Upper lobe of right lung (tissue), 1 donor: Measurements from ENCODE around the gene NUP210. TPM values are rescaled to one million over a fixed set of nuclear protein-coding genes. Genes with fewer than 3 reads are reported as not detected.

Source experiments
- ATAC-seq: fragments of 200-7000 bp; cut with Tn5 transposase; one replicate; pipeline ENCODE4 v1.9.1; 2020; ENCODE audit warnings: mild to moderate bottlenecking, moderate library complexity
- DNase-seq: peaks from one replicate; pipeline ENCODE4 v3.0.0-alpha.2; 2020
- H3K27ac ChIP-seq: fragments of 200-600 bp; one replicate; pipeline ENCODE4 v1.8.0; 2022
- H3K27me3 ChIP-seq: fragments of 200-600 bp; one replicate; pipeline ENCODE4 v1.8.0; 2022; ENCODE audit warnings: mild to moderate bottlenecking
- H3K36me3 ChIP-seq: fragments of 200-600 bp; one replicate; pipeline ENCODE4 v1.8.0; 2022
- H3K4me1 ChIP-seq: fragments of 200-600 bp; one replicate; pipeline ENCODE4 v1.8.0; 2022
- H3K4me3 ChIP-seq: fragments of 200-600 bp; one replicate; pipeline ENCODE4 v1.8.0; 2022; ENCODE audit warnings: mild to moderate bottlenecking
- H3K9me3 ChIP-seq: fragments of 200-600 bp; one replicate; pipeline ENCODE4 v1.8.0; 2022
- intact Hi-C: fragments of 100-400 bp; cut with DNase I; formaldehyde crosslinking; loops from one replicate; pipeline ENCODE4 v1.11.0; 2022
- total RNA-seq: library from RNA; stranded (reverse); fragmentation: NEBNext Ultra II Directional; extraction: Animal tissue kit (Norgen Biotek cat#: 25700); gene quantifications from one replicate; pipeline ENCODE4 v1.2.1, GENCODE V29; 2021
- TF ChIP-seq, protein P1 (sequence below): fragments of 200-600 bp; IDR thresholded peaks from one replicate; pipeline ENCODE4 v1.8.0; 2022; ENCODE audit warnings: antibody characterized with exemption
- donor health status: DM: no; HTN: yes; CAD: no; lungs with severe emphysema.

The NUP210 gene
- total RNA-seq, 1 donor from 2014 or later, result 19.8 TPM

DNA sequence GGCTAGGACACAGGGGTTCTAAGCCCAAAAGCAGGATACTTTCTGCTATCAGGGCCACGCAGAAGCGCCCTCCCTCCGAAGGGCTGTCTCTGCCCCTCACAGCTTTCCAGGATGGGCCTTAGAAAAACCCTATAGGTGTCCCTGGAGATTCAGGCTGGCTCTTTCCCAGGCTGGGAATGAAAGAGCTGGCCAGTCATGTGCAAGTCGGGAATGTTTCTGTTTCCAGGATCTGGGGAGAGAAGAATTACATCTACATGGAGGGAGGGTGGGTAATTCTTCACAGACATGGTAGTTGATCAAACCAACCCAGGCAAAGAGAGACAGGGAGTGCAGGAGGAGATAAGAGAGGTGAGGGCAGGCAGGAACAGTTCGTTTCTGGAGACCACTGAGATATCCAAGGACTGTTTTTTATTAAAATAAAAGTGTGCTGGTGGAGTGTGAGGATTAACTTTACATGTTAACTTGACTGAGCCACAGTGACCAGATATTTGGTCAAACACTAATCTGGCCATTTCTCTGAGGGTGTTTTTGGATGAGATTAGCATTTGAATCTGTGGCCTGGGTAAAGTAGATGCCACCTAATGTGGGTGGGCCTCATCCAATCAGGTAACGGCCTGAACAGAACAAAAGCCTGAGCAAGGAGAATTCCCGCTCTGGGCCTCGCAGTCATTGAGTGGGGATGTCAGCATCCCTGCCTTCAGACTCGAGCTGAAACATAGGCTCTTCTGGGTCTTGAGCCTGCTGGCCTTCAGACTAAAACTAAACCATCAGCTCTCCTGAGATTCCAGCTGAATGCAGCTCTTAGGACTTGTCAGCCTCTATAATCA is 15.3 kb downstream of the NUP210 start:
- H3K4me3 ChIP-seq, result no peak overlapping the region
- no peaks in the 10 kb centered on the region for H3K36me3 ChIP-seq
- ATAC-seq (no peak), DNase-seq (no peak)
- H3K4me1 ChIP-seq, result no peaks in the 10 kb centered on the region
- no peaks in the 10 kb centered on the region for H3K27me3 ChIP-seq
- no peak overlapping the region for H3K27ac ChIP-seq
- intact Hi-C loops, result no loop called here
- peaks cover 9% of the 10 kb centered on the region for H3K9me3 ChIP-seq
- TF ChIP-seq, protein P1, sequence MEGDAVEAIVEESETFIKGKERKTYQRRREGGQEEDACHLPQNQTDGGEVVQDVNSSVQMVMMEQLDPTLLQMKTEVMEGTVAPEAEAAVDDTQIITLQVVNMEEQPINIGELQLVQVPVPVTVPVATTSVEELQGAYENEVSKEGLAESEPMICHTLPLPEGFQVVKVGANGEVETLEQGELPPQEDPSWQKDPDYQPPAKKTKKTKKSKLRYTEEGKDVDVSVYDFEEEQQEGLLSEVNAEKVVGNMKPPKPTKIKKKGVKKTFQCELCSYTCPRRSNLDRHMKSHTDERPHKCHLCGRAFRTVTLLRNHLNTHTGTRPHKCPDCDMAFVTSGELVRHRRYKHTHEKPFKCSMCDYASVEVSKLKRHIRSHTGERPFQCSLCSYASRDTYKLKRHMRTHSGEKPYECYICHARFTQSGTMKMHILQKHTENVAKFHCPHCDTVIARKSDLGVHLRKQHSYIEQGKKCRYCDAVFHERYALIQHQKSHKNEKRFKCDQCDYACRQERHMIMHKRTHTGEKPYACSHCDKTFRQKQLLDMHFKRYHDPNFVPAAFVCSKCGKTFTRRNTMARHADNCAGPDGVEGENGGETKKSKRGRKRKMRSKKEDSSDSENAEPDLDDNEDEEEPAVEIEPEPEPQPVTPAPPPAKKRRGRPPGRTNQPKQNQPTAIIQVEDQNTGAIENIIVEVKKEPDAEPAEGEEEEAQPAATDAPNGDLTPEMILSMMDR, result no peak

GRCh38 chr3:13403847-13404246 is 16.3 kb downstream of the NUP210 start:
- DNase-seq, result no peak
- TF ChIP-seq, protein P1, result no peak

DNA sequence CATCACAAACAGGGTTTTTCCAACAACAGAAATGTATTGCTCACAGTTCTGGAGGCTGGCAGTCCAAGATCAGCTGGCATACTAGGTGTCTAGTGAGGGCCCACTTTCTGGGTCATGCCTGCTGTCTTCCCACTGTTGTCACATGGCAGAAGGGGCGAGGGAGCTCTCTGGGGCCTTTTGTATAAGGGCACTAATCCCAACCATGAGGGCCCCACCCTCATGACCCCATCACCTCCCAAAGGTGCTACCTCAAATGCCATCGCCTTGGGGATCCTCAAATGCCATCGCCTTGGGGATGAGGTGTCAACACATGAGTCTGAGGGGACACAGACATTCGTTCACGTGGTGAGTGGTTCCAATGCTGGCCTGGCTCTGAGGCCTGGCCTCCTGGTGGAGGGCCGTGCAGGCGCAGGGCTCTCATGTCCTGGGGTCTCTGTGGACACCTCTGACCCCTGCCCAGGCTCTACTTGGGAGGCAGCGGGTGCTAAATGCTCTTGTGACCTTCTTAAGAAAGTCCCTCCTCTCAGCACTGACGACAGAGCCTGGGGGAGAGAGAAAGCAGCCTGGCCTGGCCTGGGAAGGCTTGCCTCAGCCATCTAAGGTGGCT is 16.8 kb downstream of the NUP210 start:
- Histone ChIP-seq H3K27ac (no peak overlapping the region), H3K9me3 (peaks cover 8% of the 10 kb centered on the region), H3K36me3 (no peaks in the 10 kb centered on the region), H3K4me1 (no peaks in the 10 kb centered on the region), H3K4me3 (no peak overlapping the region), H3K27me3 (no peaks in the 10 kb centered on the region)
- intact Hi-C loops, result no loop called here
- ATAC-seq (no peak), DNase-seq (no peak)
- TF ChIP-seq, protein P1, result no peak

More at GRCh38 chr3:13403847-13404246, 16.3 kb downstream of the NUP210 start:
- Histone ChIP-seq H3K27me3 (no peaks in the 10 kb centered on the region), H3K36me3 (no peaks in the 10 kb centered on the region), H3K4me3 (no peak overlapping the region), H3K27ac (no peak overlapping the region), H3K9me3 (peaks cover 9% of the 10 kb centered on the region), H3K4me1 (no peaks in the 10 kb centered on the region)
- no peak for ATAC-seq
- intact Hi-C loops, result no loop called here

GRCh38 chr3:13401149-13401548 is 19.0 kb downstream of the NUP210 start:
- TF ChIP-seq, protein P1, result no peak
- no peaks in the 10 kb centered on the region for H3K9me3 ChIP-seq
- no peaks in the 10 kb centered on the region for H3K27me3 ChIP-seq
- H3K27ac ChIP-seq, result no peak overlapping the region
- H3K4me3 ChIP-seq, result no peak overlapping the region
- DNase-seq (no peak), ATAC-seq (no peak)
- intact Hi-C loops, result no loop called here
- H3K4me1 ChIP-seq, result no peaks in the 10 kb centered on the region
- H3K36me3 ChIP-seq, result no peaks in the 10 kb centered on the region

DNA sequence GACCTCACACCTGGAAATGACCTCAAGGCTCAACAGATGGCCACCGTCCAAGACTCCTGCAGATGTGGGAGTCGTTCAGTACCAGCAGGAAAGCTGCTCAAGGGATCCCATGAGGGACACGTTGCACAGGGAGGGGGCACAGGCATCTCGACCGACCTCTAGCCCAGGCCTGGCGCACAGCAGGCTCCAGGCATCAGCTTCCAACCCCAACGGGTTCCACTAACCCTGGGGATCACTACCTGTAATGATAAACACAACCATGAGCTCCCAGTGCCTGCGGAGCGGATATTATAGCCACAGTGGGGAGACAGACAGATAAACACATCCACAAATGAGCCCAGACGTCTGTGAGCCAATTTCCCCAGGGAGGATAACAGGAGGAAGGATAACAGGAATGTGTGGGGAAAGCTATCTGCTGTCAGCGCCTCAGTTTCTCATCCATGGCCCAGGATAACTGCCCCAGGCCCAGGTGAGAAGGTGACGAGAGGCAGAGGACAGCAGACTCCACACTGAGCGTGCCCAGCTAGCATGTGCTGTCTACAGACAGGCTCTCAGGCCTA is 19.9 kb downstream of the NUP210 start:
- Histone ChIP-seq H3K36me3 (no peaks in the 10 kb centered on the region), H3K27ac (no peak overlapping the region), H3K9me3 (no peaks in the 10 kb centered on the region), H3K4me3 (no peak overlapping the region), H3K27me3 (no peaks in the 10 kb centered on the region), H3K4me1 (no peaks in the 10 kb centered on the region)
- TF ChIP-seq, protein P1, result no peak
- intact Hi-C loops, result no loop called here
- DNase-seq (no peak), ATAC-seq (no peak)
